HepG2 (cell line): ENCODE results near the gene UBE2G2. TPM values are rescaled to one million over a fixed set of nuclear protein-coding genes. Genes with fewer than 3 reads are reported as not detected.

ENCODE experiments used
- ATAC-seq: fragments of 200-7000 bp; cut with Tn5 transposase; 3 replicates; pipeline ENCODE4 v1.9.1; 2020; ENCODE audit warnings: mild to moderate bottlenecking, moderate library complexity
- BruUV-seq: library from RNA; stranded (reverse); fragments of 400-500 nt; replicated peaks from 2 replicates; lab custom pipeline; 2021; lab: Mats Ljungman, UMichigan
- CTCF ChIA-PET: fragments of 300-600 bp; formaldehyde crosslinking; extraction: SDS; loops from one replicate; lab custom pipeline; 2021; ENCODE audit warnings: low total read pairs, inconsistent platforms, low intra/inter-chr PET ratio; lab: Yijun Ruan, JAX
- POLR2A ChIA-PET: fragments of 350-600 bp; sonication (Branson Sonifier 250); formaldehyde crosslinking; loops from one replicate; lab custom pipeline; 2020; ENCODE audit warnings: antibody characterized with exemption, inconsistent platforms; lab: Yijun Ruan, JAX
- DNase-seq: peaks from one replicate; pipeline ENCODE4 v3.0.0-alpha.2; 2015; ENCODE audit warnings: low spot score
- FAIRE-seq: peaks from 3 replicates; lab custom pipeline; 2011; peaks lifted over from hg19 to GRCh38; lab: Jason Lieb, UNC
- H2AFZ ChIP-seq: one replicate; pipeline ENCODE4 v1.6.1; 2011; ENCODE audit warnings: low read length, inconsistent platforms
- H3K27ac ChIP-seq: fragments of 300-600 bp; 3 replicates; pipeline ENCODE4 v1.8.0; 2011; ENCODE audit warnings: mixed run types, mild to moderate bottlenecking, mixed read lengths, low read length, inconsistent platforms; ENCODE audit not compliant: insufficient read depth; ENCODE audit errors: extremely low read length
- H3K27me3 ChIP-seq, 2 experiments: fragments of 200-600 bp in 1 of 2; 2 replicates in 1 of 2; 3 replicates in 1 of 2; pipeline versions ENCODE4 v1.6.0 to v1.8.0; 2011; ENCODE audit warnings: low read length in 2 of 2, mild to moderate bottlenecking in 2 of 2, moderate library complexity in 2 of 2, inconsistent platforms in 1 of 2; ENCODE audit not compliant: insufficient read depth in 2 of 2, control insufficient read depth in 1 of 2
- H3K36me3 ChIP-seq, 2 experiments: fragments of 200-600 bp in 1 of 2; replicated peaks in 1 of 2; 2 replicates in 1 of 2; 3 replicates in 1 of 2; pipeline versions ENCODE4 v1.5.1 to v1.8.0; 2011; ENCODE audit warnings: low read length in 2 of 2, inconsistent platforms in 1 of 2; ENCODE audit not compliant: insufficient read depth in 2 of 2, control insufficient read depth in 1 of 2
- H3K4me1 ChIP-seq: 2 replicates; pipeline ENCODE4 v1.5.1; 2012; ENCODE audit warnings: low read length, inconsistent platforms; ENCODE audit not compliant: insufficient read depth
- H3K4me2 ChIP-seq: 2 replicates; pipeline ENCODE4 v1.6.0; 2011; ENCODE audit warnings: low read depth, low read length, inconsistent platforms
- H3K4me3 ChIP-seq, 3 experiments: fragments of 200-600 bp in 1 of 3; sonication (generic), shearing (Covaris generic) in 1 of 3; replicated peaks in 1 of 3; 2 replicates each; pipeline ENCODE4 v1.5.1; 2011 to 2016; ENCODE audit warnings: low read length in 3 of 3, inconsistent platforms in 2 of 3, low read depth in 2 of 3, mild to moderate bottlenecking in 2 of 3, control low read depth in 1 of 3, mixed read lengths in 1 of 3; ENCODE audit not compliant: insufficient read depth in 1 of 3
- H3K79me2 ChIP-seq: one replicate; pipeline ENCODE4 v1.6.1; 2011; ENCODE audit warnings: low read length, inconsistent platforms; ENCODE audit not compliant: insufficient read depth
- H3K9ac ChIP-seq: 2 replicates; pipeline ENCODE4 v1.6.0; 2011; ENCODE audit warnings: mild to moderate bottlenecking, low read depth, low read length, inconsistent platforms; ENCODE audit not compliant: insufficient read depth
- H3K9me3 ChIP-seq: 2 replicates; pipeline ENCODE4 v1.5.1; 2012; ENCODE audit warnings: mild to moderate bottlenecking, low read length
- H4K20me1 ChIP-seq: 2 replicates; pipeline ENCODE4 v1.6.0; 2011; ENCODE audit warnings: inconsistent platforms, mild to moderate bottlenecking, low read length, moderate library complexity; ENCODE audit not compliant: insufficient read depth
- ASH2L ChIP-seq: fragments of 300-600, 200-600 bp; sonication (generic); IDR thresholded peaks from 2 replicates; pipeline ENCODE4 v1.7.0; 2017; ENCODE audit warnings: low read depth, mild to moderate bottlenecking, moderate library complexity, mixed read lengths, low read length; ENCODE audit not compliant: insufficient read length
- MLLT10 ChIP-seq: sonication (generic); formaldehyde crosslinking; IDR thresholded peaks from 2 replicates; pipeline ENCODE4 v1.4.0; 2020; ENCODE audit warnings: missing genetic modification reagents
- ZNF280B ChIP-seq: sonication (generic); formaldehyde crosslinking; IDR thresholded peaks from 2 replicates; pipeline ENCODE4 v1.5.0; 2020; ENCODE audit warnings: missing genetic modification reagents, mild to moderate bottlenecking, borderline replicate concordance
- ZNF512B ChIP-seq: sonication (generic); formaldehyde crosslinking; IDR thresholded peaks from 2 replicates; pipeline ENCODE4 v1.5.1; 2020; ENCODE audit warnings: missing genetic modification reagents, mild to moderate bottlenecking, borderline replicate concordance
- WGBS: methylation state at CpG from one replicate; pipeline ENCODE4 v1.1.6; 2017; ENCODE audit warnings: low lambda C conversion rate; 5-methylcytosine and 5-hydroxymethylcytosine counted together
- in situ Hi-C: cut with HindIII; loops from 2 replicates; pipeline ENCODE4 v1.10.0; 2017; ENCODE audit warnings: low pct_unique_long_range_greater_than_20kb; ENCODE audit not compliant: extremely low pct_ligation_motif_present
- intact Hi-C: fragments of 100-400 bp; cut with micrococcal nuclease; formaldehyde crosslinking; loops from one replicate; pipeline ENCODE4 v1.10.0; 2022; ENCODE audit not compliant: unreplicated experiment
- polyA plus RNA-seq, 8 experiments: library from polyadenylated mRNA; depleted of rRNA in 3 of 8; stranded (reverse) in 7 of 8; unstranded in 1 of 8; fragments of >200 nt; fragmentation: Illumina TruSeq in 4 of 8; extraction: Trizol in 4 of 8; gene quantifications; 2 replicates each; pipeline versions ENCODE4 v1.2.1 to v1.2.3, GENCODE V29; 2011 to 2016; ENCODE audit warnings: low read depth in 4 of 8, missing spikeins in 1 of 8, mixed read lengths in 1 of 8; ENCODE audit not compliant: insufficient read depth in 1 of 8
- total RNA-seq, 5 experiments: library from RNA; depleted of rRNA; stranded (reverse); fragments of >200 nt; fragmentation: Illumina TruSeq; extraction: Trizol; gene quantifications; 2 replicates each; pipeline ENCODE4 v1.2.3, GENCODE V29; 2016; ENCODE audit warnings: low read depth in 1 of 5

The UBE2G2 gene
- total and polyA plus RNA-seq, 2 of the 13 experiments (the other 11 are each of a cell fraction or from before 2014, with no cell fraction given): 55.4 to 92.0 TPM

- CTCF ChIA-PET: no interaction called here
- Histone ChIP-seq H3K27ac (no peak overlapping the region), H2AFZ (no peak overlapping the region), H3K79me2 (no peaks in the 10 kb centered on the region), H4K20me1 (no peaks in the 10 kb centered on the region), H3K9ac (no peak overlapping the region), H3K27me3 (peaks cover 5 to 42% of the 10 kb centered on the region in 2 experiments; a peak in 4 of 5 replicates), H3K4me1 (peaks cover 29% of the 10 kb centered on the region), H3K36me3 (no peaks in the 10 kb centered on the region), H3K4me3 (no peak overlapping the region), H3K9me3 (no peaks in the 10 kb centered on the region), H3K4me2 (no peak overlapping the region)
- TF ChIP-seq ASH2L: no peak
- TF ChIP-seq MLLT10: no peak
- no peak for TF ChIP-seq ZNF512B (CRISPR knock-in tag)
- TF ChIP-seq ZNF280B (CRISPR knock-in tag): no peak
- WGBS: 50% methylated on average over 4 of the region's 8 CpGs
- FAIRE-seq: no peak
- no TSS peak for BruUV-seq
- in situ Hi-C loops (no loop called here), intact Hi-C loops (no loop called here)
- DNase-seq: no peak
- POLR2A ChIA-PET: no interaction called here
- no peak for ATAC-seq
Measured at GRCh38 chr21:44758141-44758561, 43.5 kb downstream of the UBE2G2 start.
